Measurements from ENCODE around the gene BSCL2. TPM values are rescaled to one million over a fixed set of nuclear protein-coding genes. Genes with fewer than 3 reads are reported as not detected.

BSCL2 gene
- total RNA-seq, 2 donors from 2014 or later: 16.8 to 26.7 TPM

- ATAC-seq (no peak), DNase-seq (no peak)
- intact Hi-C loops (cut with DNase I): no loop called here
Measured at GRCh38 chr11:62644220-62644619, 63.0 kb downstream of the BSCL2 start.

Other genes with a start within 250 kb of the BSCL2 start
- 100 to 1,000 TPM; 329 to 404 TPM for gene AHNAK, start 160.6 kb downstream of the BSCL2 start, total RNA-seq
- gene EEF1G, start 133.5 kb downstream of the BSCL2 start, total RNA-seq: 100 to 1,000 TPM; 833 to 894 TPM
- 10 to 100 TPM in 1 of 2 donors, 1 to 10 TPM in 1; 9.6 to 11.5 TPM for gene TUT1, start 115.9 kb downstream of the BSCL2 start, total RNA-seq
- 10 to 100 TPM; 38.1 to 60.6 TPM for gene MTA2, start 105.6 kb downstream of the BSCL2 start, total RNA-seq
- gene EML3, start 94.6 kb downstream of the BSCL2 start, total RNA-seq: 10 to 100 TPM; 29.1 to 46.8 TPM
- 1 to 10 TPM; 3.7 to 3.8 TPM for gene ROM1, start 94.2 kb downstream of the BSCL2 start, total RNA-seq
- gene B3GAT3, start 85.4 kb downstream of the BSCL2 start, total RNA-seq: 10 to 100 TPM; 20.5 to 22.4 TPM
- gene GANAB, start 60.8 kb downstream of the BSCL2 start, total RNA-seq: 100 to 1,000 TPM; 130 to 136 TPM
- gene INTS5, start 54.1 kb downstream of the BSCL2 start, total RNA-seq: 10 to 100 TPM; 11.0 to 13.8 TPM
- gene C11orf98, start 42.2 kb downstream of the BSCL2 start, total RNA-seq: 10 to 100 TPM; 33.9 to 41.1 TPM
- gene CSKMT, start 42.1 kb downstream of the BSCL2 start, total RNA-seq: 10 to 100 TPM in 1 of 2 donors, 1 to 10 TPM in 1; 6.6 to 10.0 TPM
- gene UQCC3, start 35.8 kb downstream of the BSCL2 start, total RNA-seq: 1 to 10 TPM; 6.2 to 7.0 TPM
- gene LBHD1, start 35.2 kb downstream of the BSCL2 start, total RNA-seq: 1 to 10 TPM; 4.0 to 4.1 TPM
- 10 to 100 TPM; 70.7 to 71.8 TPM for gene UBXN1, start 28.4 kb downstream of the BSCL2 start, total RNA-seq
- 1 to 10 TPM; 6.1 to 7.3 TPM for gene LRRN4CL, start 17.9 kb downstream of the BSCL2 start, total RNA-seq
- not detected for gene GNG3, start 252 bp upstream of the BSCL2 start, total RNA-seq
- gene HNRNPUL2, start 20.0 kb upstream of the BSCL2 start, total RNA-seq: 10 to 100 TPM; 31.0 to 36.2 TPM
- 10 to 100 TPM; 14.0 to 15.9 TPM for gene TTC9C, start 21.1 kb upstream of the BSCL2 start, total RNA-seq
- gene ZBTB3, start 46.7 kb upstream of the BSCL2 start, total RNA-seq: 10 to 100 TPM in 1 of 2 donors, 1 to 10 TPM in 1; 7.2 to 10.5 TPM
- 10 to 100 TPM; 32.0 to 39.9 TPM for gene POLR2G, start 54.2 kb upstream of the BSCL2 start, total RNA-seq
- 10 to 100 TPM in 1 of 2 donors, 1 to 10 TPM in 1; 8.1 to 11.0 TPM for gene TAF6L, start 64.0 kb upstream of the BSCL2 start, total RNA-seq
- gene TMEM179B, start 80.0 kb upstream of the BSCL2 start, total RNA-seq: 10 to 100 TPM; 20.6 to 22.4 TPM
- 10 to 100 TPM; 12.0 to 17.6 TPM for gene TMEM223, start 84.6 kb upstream of the BSCL2 start, total RNA-seq
- 10 to 100 TPM; 40.5 to 45.6 TPM for gene NXF1, start 98.0 kb upstream of the BSCL2 start, total RNA-seq
- 10 to 100 TPM; 22.1 to 23.2 TPM for gene STX5, start 124.6 kb upstream of the BSCL2 start, total RNA-seq
- not detected for gene TEX54, start 125.4 kb upstream of the BSCL2 start, total RNA-seq
- 10 to 100 TPM; 24.6 to 32.2 TPM for gene WDR74, start 132.2 kb upstream of the BSCL2 start, total RNA-seq
- gene SLC3A2, start 173.5 kb upstream of the BSCL2 start, total RNA-seq: 10 to 100 TPM; 45.2 to 91.2 TPM
- not detected for gene CHRM1, start 213.9 kb upstream of the BSCL2 start, total RNA-seq